GM12878 (cell line): ENCODE data around the gene TMEM198. TPM values are rescaled to one million over a fixed set of nuclear protein-coding genes. Genes with fewer than 3 reads are reported as not detected.

Experiments used
- ATAC-seq: fragments of 200-7000 bp; cut with Tn5 transposase; 3 replicates; pipeline ENCODE4 v1.9.1; 2020; ENCODE audit warnings: mild to moderate bottlenecking, moderate library complexity
- BruUV-seq: library from RNA; stranded (reverse); fragments of 400-500 nt; replicated peaks from 2 replicates; lab custom pipeline; 2021; lab: Mats Ljungman, UMichigan
- CTCF ChIA-PET: fragments of 300-600 bp; sonication (Branson Sonifier 250); formaldehyde crosslinking; extraction: SDS; loops from one replicate; lab custom pipeline; 2021; ENCODE audit warnings: inconsistent platforms; lab: Yijun Ruan, JAX
- POLR2A ChIA-PET: fragments of 350-600 bp; formaldehyde crosslinking; extraction: SDS; loops from one replicate; lab custom pipeline; 2021; ENCODE audit warnings: inconsistent platforms; lab: Charles Lee
- RAD21 ChIA-PET: fragments of 300-600 bp; sonication (Branson Sonifier 250); formaldehyde crosslinking; loops from one replicate; lab custom pipeline; 2023; ENCODE audit warnings: antibody characterized with exemption; ENCODE audit not compliant: unreplicated experiment; lab: Charles Lee
- SMC1A ChIA-PET: fragments of 300-600 bp; sonication (Branson Sonifier 250); formaldehyde crosslinking; loops from one replicate; lab custom pipeline; 2023; ENCODE audit not compliant: unreplicated experiment, uncharacterized antibody; lab: Charles Lee
- DNase-seq: peaks from one replicate; pipeline ENCODE4 v3.0.0-alpha.2; 2011; ENCODE audit warnings: low read depth, low spot score
- FAIRE-seq: peaks from 3 replicates; lab custom pipeline; 2011; peaks lifted over from hg19 to GRCh38; lab: Jason Lieb, UNC
- H2AFZ ChIP-seq: 2 replicates; pipeline ENCODE4 v1.6.0; 2011; ENCODE audit warnings: low read depth, low read length, control low read depth; ENCODE audit not compliant: control insufficient read depth
- H3K27ac ChIP-seq: 2 replicates; pipeline ENCODE4 v1.5.1; 2011; ENCODE audit warnings: control low read depth; ENCODE audit not compliant: control insufficient read depth, insufficient read depth
- H3K27me3 ChIP-seq, 2 experiments: replicated peaks in 1 of 2; 2 replicates each; pipeline versions ENCODE4 v1.6.0 to v1.6.1; 2011; ENCODE audit warnings: low read length in 1 of 2; ENCODE audit not compliant: control insufficient read depth in 2 of 2, insufficient read depth in 2 of 2
- H3K36me3 ChIP-seq, 2 experiments: 2 replicates each; pipeline ENCODE4 v1.5.1; 2011; ENCODE audit warnings: low read length in 1 of 2; ENCODE audit not compliant: control insufficient read depth in 2 of 2, insufficient read depth in 2 of 2
- H3K4me1 ChIP-seq: 2 replicates; pipeline ENCODE4 v1.6.1; 2011; ENCODE audit warnings: mild to moderate bottlenecking, low read length, moderate library complexity, mixed read lengths; ENCODE audit not compliant: control insufficient read depth, insufficient read depth
- H3K4me2 ChIP-seq: 2 replicates; pipeline ENCODE4 v1.6.0; 2011; ENCODE audit warnings: control low read depth; ENCODE audit not compliant: control insufficient read depth, insufficient read depth
- H3K4me3 ChIP-seq: fragments of 200-600 bp; sonication (generic); 2 replicates; pipeline ENCODE4 v1.5.1; 2016
- H3K79me2 ChIP-seq: 2 replicates; pipeline ENCODE4 v1.6.0; 2011; ENCODE audit warnings: low read length; ENCODE audit not compliant: control insufficient read depth, insufficient read depth
- H3K9ac ChIP-seq: 2 replicates; pipeline ENCODE4 v1.8.0; 2011; ENCODE audit warnings: low read length, control low read depth, mixed read lengths; ENCODE audit not compliant: control insufficient read depth, insufficient read depth
- H3K9me3 ChIP-seq: replicated peaks from 3 replicates; pipeline ENCODE4 v1.5.1; 2011; ENCODE audit warnings: mild to moderate bottlenecking, low read length; ENCODE audit not compliant: control insufficient read depth, insufficient read depth
- H4K20me1 ChIP-seq: 2 replicates; pipeline ENCODE4 v1.6.0; 2011; ENCODE audit not compliant: control insufficient read depth, insufficient read depth
- BACH1 ChIP-seq: fragments of 450-650 bp; IDR thresholded peaks from 2 replicates; pipeline ENCODE4 v1.6.1; 2017; ENCODE audit warnings: mild to moderate bottlenecking, borderline replicate concordance
- EED ChIP-seq: sonication (generic); IDR thresholded peaks from 2 replicates; pipeline ENCODE4 v1.6.1; 2016; ENCODE audit warnings: antibody characterized with exemption, low read depth
- ZNF207 ChIP-seq: fragments of 450-650 bp; IDR thresholded peaks from 2 replicates; pipeline ENCODE4 v1.6.1; 2014; ENCODE audit warnings: antibody characterized with exemption, mild to moderate bottlenecking, borderline replicate concordance
- WGBS: methylation state at CpG from one replicate; pipeline ENCODE4 v1.1.6; 2016; ENCODE audit warnings: low lambda C conversion rate; ENCODE audit not compliant: insufficient replicate concordance, insufficient coverage; ENCODE audit errors: missing lambda C conversion rate; 5-methylcytosine and 5-hydroxymethylcytosine counted together
- in situ Hi-C: fragments of 300-500 bp; cut with MboI; formaldehyde crosslinking; loops from 9 replicates; pipeline ENCODE4 v1.14.3; 2018; ENCODE audit warnings: mixed read lengths
- intact Hi-C: fragments of 100-400 bp; cut with micrococcal nuclease; formaldehyde crosslinking; loops from one replicate; pipeline ENCODE4 v1.14.2; 2022; ENCODE audit not compliant: unreplicated experiment
- polyA plus RNA-seq, 11 experiments: library from polyadenylated mRNA; depleted of rRNA in 4 of 11; unstranded in 6 of 11; stranded (reverse) in 5 of 11; fragments of >200 nt; fragmentation: Nextera tagmentation in 4 of 11; fragmentation: Illumina TruSeq in 1 of 11; extraction: Ambion mirVana in 4 of 11; extraction: Trizol in 1 of 11; gene quantifications; 1 replicate in 1 of 11; 2 replicates in 10 of 11; pipeline versions ENCODE4 v1.2.1 to v1.2.3, GENCODE V29; 2011 to 2016; ENCODE audit warnings: inconsistent platforms in 2 of 11, missing spikeins in 2 of 11, low read depth in 1 of 11
- total RNA-seq, 4 experiments: library from RNA; depleted of rRNA in 3 of 4; stranded (reverse); fragments of >200 nt in 3 of 4; fragmentation: Illumina TruSeq in 1 of 4; extraction: Trizol in 1 of 4; gene quantifications; 2 replicates each; pipeline versions ENCODE4 v1.2.1 to v1.2.3, GENCODE V29; 2013 to 2021
- TF ChIP-seq, protein P1 (sequence below): fragments of 450-650 bp; IDR thresholded peaks from 2 replicates; pipeline ENCODE4 v1.6.1; 2017; ENCODE audit warnings: mild to moderate bottlenecking

Gene TMEM198
- total and polyA plus RNA-seq, 10 of the 15 experiments (the other 5 are each of a cell fraction or from before 2014, with no cell fraction given), result 0.16 to 1.2 (median 0.65) TPM; not detected in 2

DNA sequence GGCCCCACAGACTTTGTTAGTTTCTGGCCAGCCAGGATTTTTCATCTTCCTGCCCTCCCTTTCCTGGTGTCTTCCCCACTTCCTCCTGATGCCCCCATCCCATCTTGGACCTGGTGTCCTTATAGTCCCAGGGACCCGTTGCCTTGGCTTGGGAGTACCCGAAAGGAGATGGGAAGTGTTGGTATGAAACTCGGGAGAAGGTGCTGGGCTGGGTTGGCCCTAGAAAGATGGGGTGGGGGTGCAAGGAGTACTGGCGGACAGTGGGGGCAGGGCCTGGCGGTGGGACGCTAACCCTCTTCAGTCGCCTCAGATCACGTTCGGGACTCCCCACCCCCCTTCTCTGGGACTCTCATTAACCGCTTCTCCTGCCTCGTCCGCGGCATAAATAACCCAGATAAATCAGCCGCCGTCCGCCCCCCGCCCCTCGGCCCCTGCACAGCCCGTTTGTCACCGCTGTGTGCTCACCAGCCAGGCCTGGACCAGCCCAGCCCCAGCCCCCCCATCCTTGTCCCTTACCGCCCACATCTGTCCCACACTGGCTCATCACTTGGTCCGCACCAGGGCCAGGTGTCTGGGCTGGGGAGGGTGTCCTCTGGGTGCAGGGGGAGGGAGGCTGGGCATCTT, 33.2 kb upstream of the TMEM198 start:
- no peaks in the 10 kb centered on the region for H3K79me2 ChIP-seq
- intact Hi-C loops (no loop called here), in situ Hi-C loops (no loop called here)
- no peaks in the 10 kb centered on the region for H3K9me3 ChIP-seq
- ChIA-PET SMC1A (no interaction called here), CTCF (interaction anchor here (0.7 to 3.4 kb wide), 8 partner anchors 9 to 30 kb away, joined by 3 to 26 read pairs (median 4); partner anchors contain the start of gene GMPPA), POLR2A (no interaction called here), RAD21 (interaction anchor here (1.6 to 2.4 kb wide), 3 partner anchors 12 to 19 kb away, joined by 7 to 9 read pairs (median 8); partner anchors contain the start of gene GMPPA)
- no peaks in the 10 kb centered on the region for H3K4me1 ChIP-seq
- DNase-seq (no peak), FAIRE-seq (no peak), ATAC-seq (no peak)
- BruUV-seq, result no TSS peak
- no peak overlapping the region for H3K4me2 ChIP-seq
- no peak overlapping the region for H3K9ac ChIP-seq
- no peak overlapping the region for H3K27ac ChIP-seq
- no peaks in the 10 kb centered on the region; a peak in 1 of 4 replicates for H3K36me3 ChIP-seq
- H2AFZ ChIP-seq, result no peak overlapping the region
- no peak overlapping the region for H3K4me3 ChIP-seq
- no peaks in the 10 kb centered on the region for H4K20me1 ChIP-seq
- TF ChIP-seq, protein P1, sequence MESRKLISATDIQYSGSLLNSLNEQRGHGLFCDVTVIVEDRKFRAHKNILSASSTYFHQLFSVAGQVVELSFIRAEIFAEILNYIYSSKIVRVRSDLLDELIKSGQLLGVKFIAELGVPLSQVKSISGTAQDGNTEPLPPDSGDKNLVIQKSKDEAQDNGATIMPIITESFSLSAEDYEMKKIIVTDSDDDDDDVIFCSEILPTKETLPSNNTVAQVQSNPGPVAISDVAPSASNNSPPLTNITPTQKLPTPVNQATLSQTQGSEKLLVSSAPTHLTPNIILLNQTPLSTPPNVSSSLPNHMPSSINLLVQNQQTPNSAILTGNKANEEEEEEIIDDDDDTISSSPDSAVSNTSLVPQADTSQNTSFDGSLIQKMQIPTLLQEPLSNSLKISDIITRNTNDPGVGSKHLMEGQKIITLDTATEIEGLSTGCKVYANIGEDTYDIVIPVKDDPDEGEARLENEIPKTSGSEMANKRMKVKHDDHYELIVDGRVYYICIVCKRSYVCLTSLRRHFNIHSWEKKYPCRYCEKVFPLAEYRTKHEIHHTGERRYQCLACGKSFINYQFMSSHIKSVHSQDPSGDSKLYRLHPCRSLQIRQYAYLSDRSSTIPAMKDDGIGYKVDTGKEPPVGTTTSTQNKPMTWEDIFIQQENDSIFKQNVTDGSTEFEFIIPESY, result no peak
- no peak for TF ChIP-seq BACH1
- TF ChIP-seq EED, result no peak
- no peak for TF ChIP-seq ZNF207
- WGBS, result 20% methylated on average over 11 of the region's 22 CpGs
- peaks cover 12 to 14% of the 10 kb centered on the region in 2 experiments; a peak in 3 of 4 replicates for H3K27me3 ChIP-seq
